Activated CD8-positive, alpha-beta T cell treated with anti-CD3 and anti-CD28 coated beads, Interleukin-2, amount 10 ng/mL, durations not matched to agents 7 days and 5 days (primary cell): ENCODE results near the gene TRMT6. TPM values are rescaled to one million over a fixed set of nuclear protein-coding genes. Genes with fewer than 3 reads are reported as not detected.

ENCODE experiments used
- ATAC-seq: fragments of 150-1000 bp; cut with Tn5 transposase; one replicate; pipeline ENCODE4 v1.10.0; 2021; ENCODE audit warnings: moderate library complexity
- CTCF ChIA-PET: fragments of 350-600 bp; sonication (Branson Sonifier 250); formaldehyde crosslinking; loops from one replicate; lab custom pipeline; 2021; ENCODE audit warnings: antibody characterized with exemption; lab: Charles Lee
- POLR2A ChIA-PET: fragments of 350-600 bp; sonication (Branson Sonifier 250); formaldehyde crosslinking; loops from one replicate; lab custom pipeline; 2021; ENCODE audit warnings: antibody characterized with exemption; lab: Charles Lee
- DNase-seq: peaks from one replicate; pipeline ENCODE4 v3.0.0-alpha.2; 2020
- H3K27ac Mint-ChIP-seq: one replicate; pipeline ENCODE4 v1.8.0; 2021; ENCODE audit warnings: mild to moderate bottlenecking, mixed read lengths
- H3K27me3 Mint-ChIP-seq: one replicate; pipeline ENCODE4 v1.8.0; 2021; ENCODE audit warnings: low read depth, mixed read lengths
- H3K36me3 Mint-ChIP-seq: one replicate; pipeline ENCODE4 v1.8.0; 2021; ENCODE audit warnings: low read depth, mixed read lengths
- H3K4me1 Mint-ChIP-seq: one replicate; pipeline ENCODE4 v1.8.0; 2021; ENCODE audit warnings: low read depth, mixed read lengths
- H3K4me3 Mint-ChIP-seq: one replicate; pipeline ENCODE4 v1.8.0; 2021; ENCODE audit warnings: mild to moderate bottlenecking, mixed read lengths
- H3K9me3 Mint-ChIP-seq: one replicate; pipeline ENCODE4 v1.8.0; 2022; ENCODE audit warnings: mixed read lengths; ENCODE audit not compliant: insufficient read depth
- total RNA-seq, 2 experiments: library from RNA; stranded (reverse); gene quantifications; one replicate each; pipeline ENCODE4 v1.2.3, GENCODE V29; 2021

The TRMT6 gene
- total RNA-seq, 2 experiments from 2014 or later, result 15.9 to 16.1 TPM

DNA sequence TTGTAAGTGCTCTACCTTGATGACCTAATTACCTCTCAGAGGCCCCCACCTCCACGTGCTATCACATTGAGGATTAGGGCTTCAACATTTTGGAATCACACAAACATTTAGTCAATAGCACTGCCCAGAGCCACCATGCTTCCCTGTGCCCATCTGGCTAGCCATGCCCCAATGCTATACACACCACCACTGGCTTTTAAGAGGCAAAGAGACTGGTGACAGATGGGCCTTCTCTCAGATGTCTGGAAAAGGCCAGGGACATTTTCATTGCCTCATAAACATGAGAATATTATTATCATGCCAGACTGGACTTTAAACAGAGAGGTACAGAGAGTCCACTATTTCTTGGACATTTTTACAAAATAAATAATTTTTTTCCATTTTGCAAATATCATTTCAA, 29.8 kb downstream of the TRMT6 start:
- Mint-ChIP-seq H3K4me3 (no peak overlapping the region), H3K27me3 (peaks cover 16% of the 10 kb centered on the region), H3K36me3 (no peaks in the 10 kb centered on the region), H3K27ac (no peak overlapping the region), H3K9me3 (no peaks in the 10 kb centered on the region), H3K4me1 (peaks cover 18% of the 10 kb centered on the region)
- ATAC-seq, result no peak
- ChIA-PET CTCF (interaction anchor here (2.0 kb wide), 1 partner anchor 392 kb away, joined by 13 read pairs; no protein-coding TSS in a partner anchor), POLR2A (no interaction called here)
- no peak for DNase-seq

DNA sequence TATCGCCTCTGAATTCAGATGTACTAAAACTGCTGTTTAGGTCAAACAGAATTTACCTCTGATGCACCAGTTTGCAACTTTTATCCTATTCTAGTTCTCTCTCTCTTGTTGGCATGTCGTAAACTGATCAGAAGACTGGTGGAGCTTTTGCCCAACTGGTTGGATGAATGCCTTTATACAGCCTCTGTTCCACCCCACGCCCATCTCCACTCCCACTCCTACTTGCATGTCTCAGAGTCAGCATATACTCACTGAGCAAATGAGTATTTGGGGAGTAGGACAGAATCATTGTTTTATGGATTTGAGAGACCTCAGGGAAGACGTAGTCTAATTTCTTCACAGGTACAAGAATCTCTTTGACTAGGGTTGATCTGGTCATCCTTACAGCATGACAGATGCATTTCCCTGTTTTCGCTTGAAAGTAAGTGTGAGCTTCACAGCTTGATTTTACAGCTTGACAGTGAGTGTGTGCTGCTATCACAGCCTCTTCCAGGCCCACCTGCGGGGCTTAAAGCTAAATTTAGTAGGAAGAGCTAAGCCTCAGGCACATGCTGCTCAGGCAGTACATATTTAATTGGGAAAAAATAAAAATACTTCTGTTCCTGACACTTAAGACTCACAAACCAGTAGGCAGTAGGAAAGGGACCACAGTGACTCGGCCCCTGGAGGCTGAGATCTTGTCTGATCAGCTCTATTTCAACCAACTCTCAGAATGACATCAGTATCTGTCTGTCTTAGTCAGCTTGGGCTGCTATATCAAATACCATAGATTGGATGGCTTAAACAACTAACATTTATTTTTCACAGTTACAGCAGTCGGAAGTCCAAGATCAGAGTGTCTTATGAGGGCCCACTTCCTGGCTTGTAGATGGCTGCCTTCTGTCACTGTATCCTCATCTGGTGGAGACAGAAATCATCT, 30.4 kb downstream of the TRMT6 start:
- CTCF ChIA-PET, result interaction anchor here (0.6 to 2.0 kb wide), 5 partner anchors 13 to 391 kb away, joined by 3 to 13 read pairs (median 3); no protein-coding TSS in a partner anchor
- no peaks in the 10 kb centered on the region for H3K9me3 Mint-ChIP-seq
- no peak for ATAC-seq
- no peak overlapping the region for H3K4me3 Mint-ChIP-seq
- POLR2A ChIA-PET, result no interaction called here
- H3K27ac Mint-ChIP-seq, result no peak overlapping the region
- H3K27me3 Mint-ChIP-seq, result peaks cover 18% of the 10 kb centered on the region
- DNase-seq, result no peak
- H3K4me1 Mint-ChIP-seq, result peaks cover 18% of the 10 kb centered on the region
- no peaks in the 10 kb centered on the region for H3K36me3 Mint-ChIP-seq

DNA sequence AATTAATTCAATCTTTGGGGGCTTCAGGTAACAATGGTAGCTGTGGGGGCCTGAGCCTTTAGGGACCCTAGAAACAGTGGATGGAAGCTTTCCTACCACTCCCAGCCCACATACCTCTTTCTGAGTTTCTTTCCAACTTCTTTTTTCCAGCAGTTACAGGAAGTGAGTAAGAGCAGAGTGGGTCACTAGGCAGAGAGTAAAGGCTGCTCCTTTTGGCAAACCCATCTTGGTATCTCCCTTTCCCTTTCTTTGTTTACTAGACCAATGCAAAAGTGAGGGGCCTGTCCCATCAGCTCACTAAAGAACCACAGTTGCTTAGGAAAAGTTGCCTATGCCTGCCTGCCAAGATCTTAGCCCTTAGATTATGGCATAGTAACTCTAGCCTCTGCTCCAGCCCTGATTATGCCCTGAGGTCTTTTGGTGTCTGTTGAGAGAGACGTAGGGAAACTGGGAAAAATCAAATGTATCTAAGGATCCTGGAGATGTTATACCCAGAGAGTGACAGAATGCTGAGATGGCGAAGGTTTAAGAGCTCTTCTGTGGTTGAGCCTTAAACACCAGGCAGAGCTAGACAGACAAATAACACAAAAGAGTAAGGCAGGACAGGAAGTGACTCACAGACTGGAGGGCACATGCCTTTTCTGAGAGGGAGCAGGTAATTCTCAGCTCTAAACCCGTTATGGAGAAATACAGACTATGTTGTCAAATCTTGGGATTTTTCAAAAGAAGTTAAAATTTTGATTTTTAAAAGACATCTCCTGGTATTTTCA, 31.3 kb downstream of the TRMT6 start:
- H3K9me3 Mint-ChIP-seq, result no peaks in the 10 kb centered on the region
- H3K4me3 Mint-ChIP-seq, result no peak overlapping the region

DNA sequence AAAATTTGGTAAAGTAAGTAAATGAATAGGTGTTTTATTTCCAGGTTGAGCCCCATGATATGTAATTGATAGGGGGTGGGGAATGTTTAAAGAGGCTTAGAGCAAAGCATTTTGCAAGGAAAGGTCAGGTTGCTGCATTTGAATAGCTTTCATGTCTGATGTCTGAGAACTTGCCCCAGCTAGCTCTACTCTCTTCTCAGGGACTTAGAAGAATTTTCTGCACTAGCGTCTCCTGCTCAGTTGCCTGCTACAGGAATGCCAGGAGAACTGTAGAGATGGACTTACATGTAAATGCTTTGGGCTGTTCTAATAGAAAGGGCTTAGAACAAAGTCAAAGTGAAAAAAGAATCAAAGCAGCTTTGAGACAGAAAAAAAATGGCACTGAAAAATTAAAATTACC, 35.5 kb downstream of the TRMT6 start:
- peaks cover 42% of the 10 kb centered on the region for H3K27me3 Mint-ChIP-seq

More for the DNA sequence above, 31.3 kb downstream of the TRMT6 start:
- ChIA-PET POLR2A (interaction anchor here (0.6 kb wide), 1 partner anchor 812 kb away, joined by 3 read pairs; no protein-coding TSS in a partner anchor), CTCF (interaction anchor here (0.6 to 2.0 kb wide), 4 partner anchors 14 to 390 kb away, joined by 3 to 13 read pairs (median 4); no protein-coding TSS in a partner anchor)
- Mint-ChIP-seq H3K36me3 (no peaks in the 10 kb centered on the region), H3K27ac (no peak overlapping the region), H3K4me1 (peaks cover 18% of the 10 kb centered on the region), H3K27me3 (peaks cover 15% of the 10 kb centered on the region)
- peak; percentile 89 for ATAC-seq
- DNase-seq, result peak; percentile 36

GRCh38 chr20:5913166-5913565, 37.2 kb downstream of the TRMT6 start:
- Mint-ChIP-seq H3K27me3 (peaks cover 47% of the 10 kb centered on the region), H3K36me3 (no peaks in the 10 kb centered on the region), H3K4me1 (peaks cover 5% of the 10 kb centered on the region), H3K4me3 (no peak overlapping the region), H3K27ac (no peak overlapping the region), H3K9me3 (no peaks in the 10 kb centered on the region)
- CTCF ChIA-PET, result interaction anchor here (0.7 to 1.1 kb wide), 4 partner anchors 11 to 384 kb away, joined by 3 read pairs; no protein-coding TSS in a partner anchor
- DNase-seq (no peak), ATAC-seq (no peak)
- POLR2A ChIA-PET, result no interaction called here

More for the DNA sequence above, 35.5 kb downstream of the TRMT6 start:
- DNase-seq, result no peak
- ChIA-PET POLR2A (no interaction called here), CTCF (no interaction called here)
- H3K36me3 Mint-ChIP-seq, result no peaks in the 10 kb centered on the region
- ATAC-seq, result no peak
- no peak overlapping the region for H3K27ac Mint-ChIP-seq
- no peak overlapping the region for H3K4me3 Mint-ChIP-seq
- H3K4me1 Mint-ChIP-seq, result peaks cover 17% of the 10 kb centered on the region
- no peaks in the 10 kb centered on the region for H3K9me3 Mint-ChIP-seq

DNA sequence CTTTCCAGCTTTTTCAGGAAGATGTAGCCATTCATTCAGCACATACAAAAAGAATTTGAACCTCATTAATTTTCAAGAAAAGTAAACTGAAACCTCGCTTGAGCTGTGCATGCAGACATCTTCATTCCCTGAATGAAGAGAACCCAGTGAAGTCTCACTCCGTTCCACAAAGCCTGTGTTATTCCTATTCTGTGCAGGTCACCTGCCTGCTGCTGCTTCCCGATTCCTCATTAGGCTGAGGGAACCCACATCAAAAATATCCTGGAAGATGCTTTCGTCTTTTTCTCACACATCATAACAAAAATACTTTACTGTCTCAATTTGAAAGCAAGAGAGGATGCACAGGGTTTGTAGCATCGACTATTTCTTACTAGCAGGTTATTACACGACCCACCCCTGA, 40.1 kb downstream of the TRMT6 start:
- Mint-ChIP-seq H3K9me3 (no peaks in the 10 kb centered on the region), H3K27ac (no peak overlapping the region), H3K4me1 (peaks cover 5% of the 10 kb centered on the region), H3K4me3 (no peak overlapping the region), H3K36me3 (no peaks in the 10 kb centered on the region), H3K27me3 (peaks cover 57% of the 10 kb centered on the region)
- POLR2A ChIA-PET, result no interaction called here
- DNase-seq, result no peak
- ATAC-seq, result no peak
- CTCF ChIA-PET, result no interaction called here

GRCh38 chr20:5908981-5909380, 41.4 kb downstream of the TRMT6 start:
- Mint-ChIP-seq H3K9me3 (no peaks in the 10 kb centered on the region), H3K27ac (no peak overlapping the region), H3K27me3 (peaks cover 52% of the 10 kb centered on the region), H3K4me1 (peaks cover 5% of the 10 kb centered on the region), H3K36me3 (no peaks in the 10 kb centered on the region), H3K4me3 (no peak overlapping the region)
- ChIA-PET POLR2A (no interaction called here), CTCF (no interaction called here)
- DNase-seq, result no peak
- no peak for ATAC-seq

DNA sequence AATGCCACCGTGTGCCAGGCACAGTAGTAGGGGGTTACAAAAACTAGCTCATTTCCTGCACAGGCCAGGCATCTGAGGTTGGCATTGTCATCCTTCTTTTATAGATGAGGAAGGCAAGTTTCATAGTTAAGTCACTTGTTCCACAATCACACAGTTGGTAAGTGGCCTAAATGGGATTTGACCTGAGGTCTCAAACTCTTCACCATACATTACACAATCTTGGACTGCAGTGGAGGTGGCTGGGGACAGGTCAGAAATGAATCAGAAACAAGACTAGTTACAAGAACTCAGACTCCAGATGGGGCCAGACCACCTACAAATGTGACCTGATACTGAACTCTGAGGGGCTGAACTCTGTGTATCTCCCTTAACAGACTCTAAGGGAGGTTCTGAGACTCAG, 49.4 kb downstream of the TRMT6 start:
- Mint-ChIP-seq H3K27me3 (peaks cover 33% of the 10 kb centered on the region), H3K36me3 (no peaks in the 10 kb centered on the region), H3K9me3 (no peaks in the 10 kb centered on the region), H3K4me1 (no peaks in the 10 kb centered on the region), H3K4me3 (no peak overlapping the region), H3K27ac (no peak overlapping the region)
- ATAC-seq (no peak), DNase-seq (no peak)
- ChIA-PET POLR2A (no interaction called here), CTCF (no interaction called here)

DNA sequence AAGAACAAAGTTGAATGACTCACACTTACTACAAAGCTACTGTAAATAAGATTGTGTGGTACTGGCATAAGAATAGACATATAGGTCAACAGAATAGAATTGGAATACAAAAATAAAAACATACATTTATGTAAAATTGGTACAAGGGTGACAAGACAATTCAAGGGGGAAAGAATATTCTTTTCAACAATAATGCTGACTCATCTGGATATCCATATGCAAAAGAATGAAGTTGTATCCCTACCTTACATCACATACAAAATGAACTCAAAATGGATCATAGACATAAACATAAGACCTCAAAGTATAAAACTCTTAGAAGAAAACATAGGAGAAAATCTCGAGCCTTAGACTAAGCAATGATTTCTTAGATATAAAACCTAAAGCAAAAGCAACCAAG, 50.9 kb downstream of the TRMT6 start:
- no peaks in the 10 kb centered on the region for H3K4me1 Mint-ChIP-seq
- peaks cover 30% of the 10 kb centered on the region for H3K27me3 Mint-ChIP-seq
- no peaks in the 10 kb centered on the region for H3K9me3 Mint-ChIP-seq
- ATAC-seq (no peak), DNase-seq (no peak)
- no peak overlapping the region for H3K4me3 Mint-ChIP-seq
- H3K27ac Mint-ChIP-seq, result no peak overlapping the region
- CTCF ChIA-PET, result no interaction called here
- H3K36me3 Mint-ChIP-seq, result no peaks in the 10 kb centered on the region
- POLR2A ChIA-PET, result no interaction called here

GRCh38 chr20:5895626-5896025, 54.7 kb downstream of the TRMT6 start:
- Mint-ChIP-seq H3K4me3 (no peak overlapping the region), H3K36me3 (no peaks in the 10 kb centered on the region), H3K27me3 (peaks cover 33% of the 10 kb centered on the region), H3K9me3 (no peaks in the 10 kb centered on the region), H3K27ac (no peak overlapping the region), H3K4me1 (no peaks in the 10 kb centered on the region)
- CTCF ChIA-PET, result no interaction called here
- DNase-seq (no peak), ATAC-seq (no peak)
- POLR2A ChIA-PET, result no interaction called here

DNA sequence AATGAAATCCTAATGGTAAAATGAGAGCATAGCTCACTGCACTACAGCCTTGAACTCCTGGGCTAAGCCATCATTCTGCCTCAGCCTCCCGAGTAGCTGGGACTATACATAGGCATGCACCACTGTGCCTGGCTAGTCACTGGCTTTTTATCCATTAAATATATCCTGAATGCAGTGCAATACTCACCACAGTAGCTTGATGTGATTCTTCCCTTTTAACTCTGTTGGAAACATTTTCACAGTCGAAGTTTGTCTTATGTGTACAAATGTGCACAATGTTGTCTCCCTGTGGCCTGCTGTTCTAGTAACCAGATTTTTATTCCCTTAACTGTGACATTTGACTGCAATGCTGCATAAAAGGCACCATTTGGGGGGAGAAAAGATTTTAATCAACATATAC, 56.7 kb downstream of the TRMT6 start:
- no peaks in the 10 kb centered on the region for H3K36me3 Mint-ChIP-seq
- no peak overlapping the region for H3K4me3 Mint-ChIP-seq
- H3K4me1 Mint-ChIP-seq, result no peaks in the 10 kb centered on the region
- no peak for DNase-seq
- ATAC-seq, result no peak
- POLR2A ChIA-PET, result no interaction called here
- H3K9me3 Mint-ChIP-seq, result no peaks in the 10 kb centered on the region
- peaks cover 22% of the 10 kb centered on the region for H3K27me3 Mint-ChIP-seq
- no peak overlapping the region for H3K27ac Mint-ChIP-seq
- CTCF ChIA-PET, result no interaction called here

- Mint-ChIP-seq H3K27me3 (peaks cover 27% of the 10 kb centered on the region), H3K4me3 (no peak overlapping the region), H3K4me1 (no peaks in the 10 kb centered on the region), H3K36me3 (no peaks in the 10 kb centered on the region), H3K27ac (no peak overlapping the region), H3K9me3 (no peaks in the 10 kb centered on the region)
- CTCF ChIA-PET, result no interaction called here
- ATAC-seq (no peak), DNase-seq (no peak)
- POLR2A ChIA-PET, result no interaction called here
Observed at GRCh38 chr20:5893052-5893451, 57.3 kb downstream of the TRMT6 start.
